ENCODE measurements around the gene GOLGA1.
"Not testable (repeated sequence)": the region's sequence is repeated elsewhere in the genome, so short reads cannot be mapped to it uniquely, and the experiment has no call there.

Gene GOLGA1

GRCh38 chr9:124940521-124940893 lies 376 bp downstream of the GOLGA1 start:
- no peak for DNase-seq

DNA sequence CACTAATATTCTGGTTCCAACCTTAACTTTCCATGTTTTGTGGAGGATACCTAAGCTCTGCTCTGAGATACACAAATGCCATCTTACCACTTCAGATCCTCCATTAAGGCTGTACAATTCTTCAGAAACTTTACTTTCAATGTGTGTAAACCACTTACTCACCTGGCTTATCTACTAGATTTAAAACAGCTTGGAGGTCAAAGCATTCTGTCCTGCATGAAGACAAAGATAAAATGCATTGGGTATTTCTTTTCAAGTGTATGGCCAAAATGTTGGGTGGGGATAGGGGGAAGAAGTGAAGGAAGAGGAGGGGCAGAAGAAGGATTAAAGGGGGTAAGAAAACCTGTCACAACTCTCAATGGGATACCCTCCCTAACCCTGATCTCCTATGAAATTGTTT lies 939 bp downstream of the GOLGA1 start:
- DNase-seq = no peak

DNA sequence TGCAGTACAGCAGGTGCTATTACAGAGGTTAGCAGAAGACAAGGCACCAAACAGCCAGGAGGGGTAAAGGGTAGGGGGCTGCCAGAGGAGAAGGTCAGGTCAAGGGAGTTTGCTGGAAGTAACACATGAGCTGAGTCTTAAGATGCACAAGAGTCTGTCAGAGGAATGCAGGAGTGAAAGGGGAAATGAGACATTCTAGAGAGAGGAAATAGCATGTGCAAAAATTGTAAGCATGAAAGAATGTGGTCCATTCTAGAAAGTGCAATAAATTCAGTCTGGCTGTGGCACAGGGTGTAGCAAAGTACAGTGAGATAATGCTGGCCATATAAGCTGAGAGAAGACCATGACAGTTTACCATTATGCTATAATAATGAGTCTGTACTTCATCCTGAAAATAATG lies 6.6 kb downstream of the GOLGA1 start:
- DNase-seq = peak; percentile 7

DNA sequence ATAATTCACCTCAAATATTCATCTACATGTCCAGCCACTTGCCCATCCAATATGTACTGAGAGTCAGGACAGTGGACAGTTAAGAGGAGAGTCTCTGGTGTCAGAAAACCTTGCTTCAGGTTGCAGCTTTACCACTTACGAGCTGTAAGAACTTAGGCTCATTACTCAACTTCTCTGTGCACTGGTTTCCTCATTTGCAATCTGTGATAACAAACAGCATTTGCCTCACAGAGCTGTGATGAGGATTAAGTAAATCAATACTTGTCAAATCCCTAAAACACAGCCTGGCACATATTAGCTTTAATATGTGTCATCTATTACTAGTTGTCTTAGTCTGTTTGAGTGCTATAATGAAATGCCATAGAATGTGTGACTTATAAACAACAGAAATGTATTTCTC lies 8.6 kb downstream of the GOLGA1 start:
- no peak for DNase-seq

GRCh38 chr9:124929464-124929863 lies 11.4 kb downstream of the GOLGA1 start:
- DNase-seq = no peak

DNA sequence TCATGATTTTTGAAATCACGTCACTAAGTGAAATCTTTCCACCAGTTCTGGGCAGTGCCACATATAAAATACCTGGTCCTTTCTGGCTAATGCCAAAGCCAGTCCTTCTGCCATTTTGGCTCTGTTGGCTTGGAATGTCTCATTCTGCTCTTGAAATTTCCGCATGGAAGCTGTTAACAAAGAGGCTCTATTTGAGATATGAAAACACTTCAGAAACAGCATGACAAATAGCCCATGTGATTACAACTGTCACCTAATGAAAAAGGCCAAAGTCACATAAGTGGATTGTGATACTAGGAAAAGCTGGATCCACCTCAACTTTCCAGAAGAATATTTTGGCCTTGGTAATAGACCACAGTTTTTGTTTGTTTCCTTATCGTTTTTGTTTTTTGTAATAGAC lies 12.8 kb downstream of the GOLGA1 start:
- no peak for DNase-seq

DNA sequence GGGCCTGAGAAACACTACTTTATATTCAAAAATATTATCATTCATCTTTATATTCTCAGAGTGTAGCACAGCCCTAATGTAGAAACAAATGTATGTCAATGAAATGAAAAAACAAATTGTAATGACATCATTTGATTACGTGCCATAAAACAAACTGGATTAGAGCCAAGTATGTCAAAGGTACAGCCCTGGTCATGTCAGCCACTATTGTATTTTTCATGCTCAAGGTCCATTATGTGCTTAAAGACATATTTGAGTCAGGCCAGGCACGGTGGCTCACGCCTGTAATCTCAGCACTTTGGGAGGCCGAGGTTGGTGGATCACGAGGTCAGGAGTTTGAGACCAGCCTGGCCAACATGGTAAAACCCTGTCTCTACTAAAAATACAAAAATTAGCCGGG lies 20.5 kb downstream of the GOLGA1 start:
- DNase-seq = not testable (repeated sequence)

DNA sequence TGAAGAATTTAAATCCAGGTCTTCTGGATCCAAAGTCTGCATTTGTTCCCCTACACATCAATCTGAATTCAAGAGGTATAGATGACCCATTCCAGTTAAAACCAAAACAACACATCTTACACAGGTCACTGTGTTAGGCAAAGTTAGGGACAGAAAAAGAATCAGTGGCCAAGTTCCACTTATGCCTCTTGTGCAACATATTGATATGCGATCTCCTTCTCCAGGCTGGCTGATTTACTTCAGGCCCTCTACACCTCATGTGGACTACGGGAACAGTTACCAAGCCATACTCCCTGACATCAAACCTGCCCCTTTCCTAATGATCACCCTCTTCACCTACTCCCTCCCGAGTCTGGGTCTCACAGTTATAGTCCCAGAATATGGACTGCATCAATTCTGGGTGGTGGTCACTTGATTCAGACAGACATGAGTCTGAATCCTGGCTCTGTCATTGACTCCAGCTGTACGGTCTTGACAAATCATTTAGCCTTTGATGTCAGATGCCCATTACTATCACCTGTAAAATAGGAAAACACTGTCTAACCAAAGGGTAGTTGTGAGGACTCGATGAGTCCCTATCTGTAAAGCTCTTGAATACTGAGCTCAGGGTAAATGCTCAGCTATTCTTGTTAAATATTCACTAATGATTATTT lies 26.0 kb downstream of the GOLGA1 start:
- DNase-seq = no peak

DNA sequence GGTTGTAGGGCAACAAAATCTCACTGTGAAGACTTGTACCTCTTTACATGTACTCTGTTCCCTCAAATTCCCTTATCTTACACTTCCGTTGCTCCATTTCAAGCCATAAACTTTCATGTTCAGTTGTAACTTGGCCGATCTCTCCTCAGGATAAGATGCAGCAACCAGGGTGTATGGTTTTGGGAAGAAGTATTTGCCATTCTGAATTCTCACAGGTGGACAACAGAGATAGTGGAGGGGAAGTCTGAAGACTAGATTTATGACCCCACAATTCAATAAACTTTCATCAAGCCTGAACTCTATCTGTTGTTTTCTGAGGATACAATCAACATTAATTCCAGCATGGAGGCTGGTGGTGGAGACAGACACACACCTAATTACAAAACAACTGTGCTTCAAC lies 27.5 kb downstream of the GOLGA1 start:
- no peak for DNase-seq

DNA sequence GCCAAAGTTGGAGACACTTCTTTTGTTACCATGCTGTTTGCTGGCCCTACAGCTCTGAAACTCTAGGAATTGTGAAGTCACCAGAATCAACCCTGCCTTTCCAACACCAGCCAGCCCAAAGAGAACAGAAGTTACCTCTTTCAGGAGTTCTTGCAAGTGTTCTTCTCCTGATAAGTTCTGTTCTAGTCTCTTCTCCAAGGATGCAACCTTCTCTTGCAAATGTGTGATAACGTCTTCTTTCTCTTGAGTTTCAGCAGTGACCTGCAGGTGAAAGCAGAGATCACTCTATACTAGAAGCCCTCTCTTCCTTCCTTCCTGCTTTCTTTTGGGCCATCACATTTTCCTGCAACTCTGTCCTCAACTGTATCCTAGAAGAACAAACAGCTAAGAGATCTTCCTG lies 29.1 kb downstream of the GOLGA1 start:
- DNase-seq = no peak

GRCh38 chr9:124908098-124908497 lies 32.8 kb downstream of the GOLGA1 start:
- DNase-seq = no peak

GRCh38 chr9:124906966-124907365 lies 33.9 kb downstream of the GOLGA1 start:
- DNase-seq = no peak

GRCh38 chr9:124899845-124900244 lies 41.0 kb downstream of the GOLGA1 start:
- DNase-seq = no peak

DNA sequence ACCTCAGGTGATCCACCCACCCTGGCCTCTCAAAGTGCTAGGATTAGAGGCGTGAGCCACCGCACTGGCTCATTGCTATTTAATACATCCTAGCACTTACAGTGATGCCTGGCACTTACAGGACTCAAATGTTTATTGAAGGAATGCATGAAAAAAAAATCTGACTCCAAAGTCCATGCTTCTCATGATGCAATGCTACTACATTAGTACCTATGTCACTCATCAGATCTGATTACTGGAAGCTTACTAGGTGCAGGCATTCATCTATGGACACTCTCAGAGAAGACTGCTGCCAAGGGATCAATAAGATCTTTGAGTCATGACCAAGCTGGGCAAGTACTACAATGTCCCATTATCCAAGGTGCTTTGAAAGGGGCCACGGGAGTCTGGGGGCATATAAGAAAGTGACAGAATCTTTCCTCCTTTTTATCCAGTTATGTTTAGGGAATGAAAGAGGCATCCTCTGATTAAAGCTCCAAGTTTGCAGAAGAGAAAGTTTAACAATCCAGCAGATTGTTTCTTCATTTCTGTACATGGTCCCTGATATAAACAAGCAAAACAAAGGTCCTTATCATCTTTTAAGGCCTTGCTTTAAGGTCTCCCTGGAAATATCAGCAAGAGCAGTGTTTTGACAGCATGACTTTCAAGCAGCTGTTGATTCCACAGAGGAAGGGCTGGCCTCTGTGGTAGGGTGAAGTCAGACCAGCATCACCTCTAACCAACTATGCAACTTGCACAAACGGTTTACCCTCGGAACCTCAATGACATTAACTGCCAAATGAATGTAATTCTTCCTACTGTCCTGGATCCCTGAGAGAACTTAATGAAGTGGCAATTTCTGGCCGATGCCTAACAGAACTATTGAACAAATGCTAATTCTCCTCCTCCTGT lies 43.1 kb downstream of the GOLGA1 start:
- no peak for DNase-seq

GRCh38 chr9:124894741-124895170 lies 46.1 kb downstream of the GOLGA1 start:
- DNase-seq = peak; percentile 49

- DNase-seq = no peak
Observed at GRCh38 chr9:124894035-124894740, 46.7 kb downstream of the GOLGA1 start.

- no peak for DNase-seq
Observed at GRCh38 chr9:124890179-124890578, 50.7 kb downstream of the GOLGA1 start.

- DNase-seq = no peak
Observed at GRCh38 chr9:124889006-124889405, 51.9 kb downstream of the GOLGA1 start.

GRCh38 chr9:124887832-124888231 lies 53.1 kb downstream of the GOLGA1 start:
- DNase-seq = no peak

DNA sequence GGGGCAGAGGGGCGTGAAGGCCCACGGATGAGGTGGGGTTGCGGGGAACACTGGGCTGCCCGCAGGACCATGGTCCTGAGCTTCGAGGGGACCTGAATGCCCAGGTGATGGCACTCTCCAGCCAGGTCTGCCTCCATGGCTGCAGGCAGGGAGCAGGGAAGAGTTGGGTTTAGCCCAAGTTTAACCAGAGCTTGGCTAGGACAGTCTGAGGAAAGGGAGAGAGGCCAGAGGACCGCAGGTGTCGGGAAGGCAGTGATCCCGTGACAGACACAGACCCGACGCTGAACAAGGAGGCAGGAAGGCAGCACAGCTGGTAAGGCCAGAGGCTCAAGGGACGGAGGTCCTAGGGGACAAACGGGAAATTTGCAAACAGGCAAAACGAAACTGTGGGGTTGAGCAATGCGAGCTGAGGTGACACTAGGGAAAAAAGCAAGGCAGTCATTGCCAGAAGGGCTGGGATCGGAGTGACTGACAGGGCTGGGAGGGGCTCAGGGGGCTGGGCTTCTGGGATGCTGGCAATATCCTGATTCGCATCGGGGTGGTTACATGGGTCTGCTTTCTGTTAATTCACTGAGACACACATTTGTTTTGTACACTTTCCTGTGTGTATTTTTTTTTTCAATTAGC lies 53.9 kb downstream of the GOLGA1 start:
- no peak for DNase-seq

GRCh38 chr9:124886461-124886860 lies 54.4 kb downstream of the GOLGA1 start:
- DNase-seq = no peak

GRCh38 chr9:124885551-124885950 lies 55.3 kb downstream of the GOLGA1 start:
- no peak for DNase-seq

DNA sequence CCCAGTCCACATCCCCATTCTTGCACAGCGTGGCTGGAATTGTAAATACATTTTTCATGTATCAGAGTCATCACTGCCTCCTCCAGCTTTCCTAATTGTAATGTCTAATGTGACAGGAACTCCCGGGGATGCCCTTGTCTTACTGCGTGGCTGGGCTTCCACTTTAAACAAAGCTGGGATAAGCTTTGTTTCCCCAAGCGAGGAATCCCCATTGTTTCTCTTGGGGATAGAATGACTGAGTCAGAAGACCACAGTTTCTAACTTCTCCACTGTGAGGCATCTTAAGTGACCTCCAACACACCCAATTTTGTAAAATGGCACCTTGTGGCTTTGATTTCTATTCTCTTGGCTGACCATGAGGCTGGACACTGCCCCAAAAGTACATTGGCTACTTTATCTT lies 56.5 kb downstream of the GOLGA1 start:
- DNase-seq = peak; percentile 71

All from fibroblast of skin of scalp (primary cell).